Measurements from ENCODE around the gene NLE1.

NLE1 gene

GRCh38 chr17:35084987-35085386, 57.1 kb downstream of the NLE1 start:
- no peak for DNase-seq

GRCh38 chr17:35083071-35083470, 59.0 kb downstream of the NLE1 start:
- no peak for DNase-seq

DNA sequence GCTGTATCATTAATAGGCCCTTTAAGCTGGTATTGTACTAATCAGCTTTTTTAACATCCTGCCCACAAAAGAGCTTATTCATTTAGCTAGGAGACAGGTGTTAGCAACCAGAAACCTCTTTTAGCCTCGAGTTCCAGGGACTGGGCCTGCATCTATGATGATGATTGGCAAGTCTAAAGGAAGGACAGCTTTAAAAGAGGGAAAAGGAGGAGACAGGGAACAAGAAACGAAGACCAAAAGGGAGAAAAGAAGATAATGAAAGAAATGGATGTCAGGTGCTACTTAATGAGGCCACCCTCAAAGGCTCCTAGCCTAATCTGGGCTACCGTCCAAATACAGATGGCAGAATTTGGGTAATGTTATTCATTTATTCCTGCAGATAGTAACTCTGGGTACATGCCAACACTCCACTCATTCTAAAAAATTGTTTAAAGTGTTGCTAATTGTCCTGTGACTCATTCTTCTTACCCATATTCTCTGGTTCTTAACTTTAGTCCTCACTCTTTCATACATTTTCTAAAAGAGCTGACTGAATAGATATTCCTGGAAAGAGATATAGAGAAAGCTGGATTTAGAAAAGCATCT, 59.9 kb downstream of the NLE1 start:
- DNase-seq: no peak

GRCh38 chr17:35081638-35082037, 60.5 kb downstream of the NLE1 start:
- no peak for DNase-seq

DNA sequence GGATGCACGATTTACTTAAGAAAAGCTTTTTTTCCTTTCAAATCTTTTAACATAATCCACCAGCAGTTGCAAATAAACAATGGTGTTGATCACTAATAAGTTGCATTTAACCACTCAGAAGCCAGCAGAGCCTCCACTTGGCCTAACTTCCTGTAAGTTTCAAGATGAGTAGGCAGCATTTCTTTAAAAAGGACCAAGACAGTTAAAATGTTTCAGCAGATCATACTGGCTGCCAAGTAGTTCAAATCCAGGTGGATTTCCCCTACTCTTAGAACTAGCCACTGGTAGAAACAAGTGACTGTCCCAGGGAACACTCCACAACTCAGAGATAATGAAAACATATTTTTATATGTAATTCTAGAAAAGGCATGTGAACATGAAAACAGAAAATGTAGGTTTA, 61.6 kb downstream of the NLE1 start:
- no peak for DNase-seq

GRCh38 chr17:35079547-35080423, 62.3 kb downstream of the NLE1 start:
- no peak for DNase-seq
